K562 (cell line): ENCODE measurements around the gene METRNL. TPM values are rescaled to one million over a fixed set of nuclear protein-coding genes. Genes with fewer than 3 reads are reported as not detected.
A peak's percentile ranks its signal among the peaks of the same experiment; 100 is the strongest.

Experiments used
- ATAC-seq: fragments of 200-7000 bp; cut with Tn5 transposase; 3 replicates; pipeline ENCODE4 v1.9.1; 2020; ENCODE audit warnings: moderate library complexity
- BruUV-seq: library from RNA; stranded (reverse); fragments of 400-500 nt; replicated peaks from 2 replicates; lab custom pipeline; 2021; lab: Mats Ljungman, UMichigan
- CTCF ChIA-PET: fragments of 300-600 bp; formaldehyde crosslinking; extraction: SDS; loops from one replicate; lab custom pipeline; 2021; ENCODE audit warnings: low intra/inter-chr PET ratio; lab: Yijun Ruan, JAX
- POLR2A ChIA-PET: fragments of 300-600, 350-650 bp; sonication (Branson Sonifier 250); formaldehyde crosslinking; extraction: SDS; loops from one replicate; lab custom pipeline; 2021; ENCODE audit warnings: antibody characterized with exemption, inconsistent platforms; lab: Yijun Ruan, JAX
- DNase-seq, 4 experiments: peaks; one replicate each; pipeline versions ENCODE4 v3.0.0 to v3.0.0-alpha.2; 2011 to 2018; ENCODE audit warnings: low spot score in 3 of 4, mixed read lengths in 3 of 4; ENCODE audit errors: extremely low read depth in 1 of 4
- FAIRE-seq: peaks from 2 replicates; lab custom pipeline; 2011; peaks lifted over from hg19 to GRCh38; lab: Jason Lieb, UNC
- H2AFZ ChIP-seq: 2 replicates; pipeline ENCODE4 v1.6.0; 2011; ENCODE audit warnings: low read depth, low read length, control low read depth, inconsistent platforms
- H3K27ac ChIP-seq: fragments of 200-600 bp; 3 replicates; pipeline ENCODE4 v1.8.0; 2011; ENCODE audit warnings: low read depth, mild to moderate bottlenecking, control low read depth, inconsistent platforms, low read length, moderate library complexity, mixed read lengths; ENCODE audit errors: extremely low read depth
- H3K27me3 ChIP-seq, 2 experiments: fragments of 300-600 bp in 1 of 2; 2 replicates in 1 of 2; 3 replicates in 1 of 2; pipeline versions ENCODE4 v1.6.0 to v1.8.0; 2011; ENCODE audit warnings: inconsistent platforms in 2 of 2, low read length in 2 of 2, mild to moderate bottlenecking in 1 of 2, mixed read lengths in 1 of 2, moderate library complexity in 1 of 2; ENCODE audit not compliant: control insufficient read depth in 2 of 2, insufficient read depth in 2 of 2
- H3K36me3 ChIP-seq: fragments of 300-600 bp; 3 replicates; pipeline ENCODE4 v1.8.0; 2011; ENCODE audit warnings: mild to moderate bottlenecking, low read length, inconsistent platforms; ENCODE audit not compliant: control insufficient read depth, insufficient read depth
- H3K4me1 ChIP-seq, 2 experiments: fragments of 200-600 bp in 1 of 2; replicated peaks in 1 of 2; 2 replicates in 1 of 2; 3 replicates in 1 of 2; pipeline versions ENCODE4 v1.5.1 to v1.8.0; 2011; ENCODE audit warnings: inconsistent platforms in 2 of 2, low read length in 2 of 2, mild to moderate bottlenecking in 1 of 2, mixed read lengths in 1 of 2, moderate library complexity in 1 of 2; ENCODE audit not compliant: control insufficient read depth in 2 of 2, insufficient read depth in 2 of 2
- H3K4me2 ChIP-seq: 2 replicates; pipeline ENCODE4 v1.6.1; 2011; ENCODE audit warnings: low read length, control low read depth, inconsistent platforms, mixed read lengths; ENCODE audit not compliant: insufficient read depth
- H3K4me3 ChIP-seq: fragments of 200-600 bp; sonication (generic), shearing (Covaris generic); 2 replicates; pipeline ENCODE4 v1.5.1; 2016; ENCODE audit warnings: control low read depth, inconsistent platforms
- H3K79me2 ChIP-seq: fragments of 200-600 bp; 3 replicates; pipeline ENCODE4 v1.8.0; 2011; ENCODE audit warnings: low read length, inconsistent platforms; ENCODE audit not compliant: control insufficient read depth, insufficient read depth
- H3K9ac ChIP-seq, 2 experiments: 2 replicates each; pipeline versions ENCODE4 v1.6.0 to v1.6.1; 2011; ENCODE audit warnings: low read depth in 2 of 2, low read length in 2 of 2, control low read depth in 1 of 2, inconsistent platforms in 1 of 2, mild to moderate bottlenecking in 1 of 2, mixed read lengths in 1 of 2; ENCODE audit not compliant: insufficient read depth in 1 of 2
- H3K9me1 ChIP-seq: one replicate; pipeline ENCODE4 v1.6.0; 2011; ENCODE audit warnings: inconsistent platforms, mild to moderate bottlenecking, low read length, moderate library complexity; ENCODE audit not compliant: control insufficient read depth, insufficient read depth
- H3K9me3 ChIP-seq: replicated peaks from 2 replicates; pipeline ENCODE4 v1.5.1; 2011; ENCODE audit warnings: low read depth, low read length, inconsistent platforms; ENCODE audit not compliant: control insufficient read depth, insufficient read depth
- H4K20me1 ChIP-seq: replicated peaks from 2 replicates; pipeline ENCODE4 v1.6.1; 2011; ENCODE audit warnings: low read length, inconsistent platforms, mixed read lengths; ENCODE audit not compliant: control insufficient read depth, insufficient read depth
- NELFE ChIP-seq: IDR thresholded peaks from 2 replicates; pipeline ENCODE4 v1.6.1; 2011; ENCODE audit warnings: mild to moderate bottlenecking; ENCODE audit not compliant: insufficient read depth, insufficient read length
- TAL1 ChIP-seq: fragments of 450-650 bp; IDR thresholded peaks from 2 replicates; pipeline ENCODE4 v1.6.1; 2016; ENCODE audit warnings: mild to moderate bottlenecking
- WGBS: fragments of 100-300 bp; shearing (Covaris generic); methylation state at CpG from one replicate; pipeline ENCODE4 v1.1.6; 2016; ENCODE audit warnings: low coverage, mixed read lengths; ENCODE audit not compliant: insufficient coverage; ENCODE audit errors: missing lambda C conversion rate; 5-methylcytosine and 5-hydroxymethylcytosine counted together
- in situ Hi-C: fragments of 300-500 bp; cut with MboI; formaldehyde crosslinking; loops from 4 replicates; pipeline ENCODE4 v1.15.0; 2018; ENCODE audit warnings: inconsistent platforms, mixed read lengths
- intact Hi-C: fragments of 100-400 bp; cut with micrococcal nuclease; formaldehyde crosslinking; loops from 2 replicates; pipeline ENCODE4 v1.14.2; 2022
- polyA plus RNA-seq, 8 experiments: library from polyadenylated mRNA; depleted of rRNA in 4 of 8; stranded (reverse) in 5 of 8; unstranded in 3 of 8; fragments of >200 nt; fragmentation: Nextera tagmentation in 2 of 8; fragmentation: Illumina TruSeq in 1 of 8; extraction: Ambion mirVana in 2 of 8; extraction: Trizol in 1 of 8; gene quantifications; 2 replicates each; pipeline versions ENCODE4 v1.2.1 to v1.2.3, GENCODE V29; 2011 to 2014; ENCODE audit warnings: inconsistent platforms in 1 of 8, missing spikeins in 1 of 8
- total RNA-seq, 7 experiments: library from RNA; depleted of rRNA in 6 of 7; stranded (reverse); fragments of >200 nt in 6 of 7; fragmentation: Illumina TruSeq in 2 of 7; extraction: Trizol in 2 of 7; gene quantifications; 2 replicates each; pipeline versions ENCODE4 v1.2.1 to v1.2.3, GENCODE V29; 2011 to 2021; ENCODE audit warnings: low replicate concordance in 1 of 7
- TF ChIP-seq, protein P1 (sequence below): fragments of 250-450 bp; sonication (Bioruptor Pico); IDR thresholded peaks from 2 replicates; pipeline ENCODE4 v1.8.0; 2022; ENCODE audit warnings: moderate library complexity, mild to moderate bottlenecking, inconsistent platforms
- TF ChIP-seq, protein P2 (sequence below), 2 experiments: IDR thresholded peaks; 2 replicates each; pipeline ENCODE4 v1.6.1; 2011; ENCODE audit warnings: borderline replicate concordance in 1 of 2, control low read depth in 1 of 2, low read depth in 1 of 2, low read length in 1 of 2, mild to moderate bottlenecking in 1 of 2, mixed read lengths in 1 of 2, moderate library complexity in 1 of 2; ENCODE audit not compliant: insufficient read depth in 1 of 2, insufficient read length in 1 of 2, poor library complexity in 1 of 2, severe bottlenecking in 1 of 2; ENCODE audit errors: extremely low read depth in 1 of 2

METRNL gene
- total and polyA plus RNA-seq, 9 of the 15 experiments (the other 6 are each of a cell fraction or from before 2014, with no cell fraction given), result 0.17 to 31.8 (median 2.9) TPM

DNA sequence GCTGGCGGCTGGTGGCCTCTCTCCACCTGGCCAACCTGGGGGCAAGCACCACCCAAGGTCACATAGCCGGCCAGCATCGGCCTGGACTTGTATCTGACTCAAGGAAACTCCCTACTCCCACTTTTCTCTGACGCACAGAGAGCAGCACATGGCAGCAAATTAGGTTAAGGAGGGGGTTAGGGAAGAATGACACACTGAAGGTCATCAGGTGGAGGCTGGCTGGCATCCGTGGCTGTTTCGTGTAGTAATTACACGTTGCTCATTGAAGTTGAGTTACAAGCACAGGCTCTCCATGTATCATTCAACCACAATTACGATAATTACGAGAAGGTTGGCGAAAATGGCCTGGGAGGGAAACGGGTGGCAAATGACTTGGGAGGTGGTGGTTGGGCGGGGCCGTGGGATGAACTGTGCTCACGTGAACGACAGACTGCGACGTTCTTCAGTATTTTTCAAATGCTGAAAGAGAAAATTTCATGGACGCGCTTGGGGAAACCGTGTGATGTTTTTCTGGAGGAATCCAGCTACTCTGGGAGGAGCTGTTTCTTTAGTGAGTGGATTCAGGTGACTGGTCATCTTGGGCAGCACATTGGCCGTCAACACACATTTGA, 4.0 kb upstream of the METRNL start:
- 55% methylated on average over 21 of the region's 21 CpGs for WGBS
- no peak for ATAC-seq
- TF ChIP-seq TAL1, result no peak
- TF ChIP-seq, protein P1, sequence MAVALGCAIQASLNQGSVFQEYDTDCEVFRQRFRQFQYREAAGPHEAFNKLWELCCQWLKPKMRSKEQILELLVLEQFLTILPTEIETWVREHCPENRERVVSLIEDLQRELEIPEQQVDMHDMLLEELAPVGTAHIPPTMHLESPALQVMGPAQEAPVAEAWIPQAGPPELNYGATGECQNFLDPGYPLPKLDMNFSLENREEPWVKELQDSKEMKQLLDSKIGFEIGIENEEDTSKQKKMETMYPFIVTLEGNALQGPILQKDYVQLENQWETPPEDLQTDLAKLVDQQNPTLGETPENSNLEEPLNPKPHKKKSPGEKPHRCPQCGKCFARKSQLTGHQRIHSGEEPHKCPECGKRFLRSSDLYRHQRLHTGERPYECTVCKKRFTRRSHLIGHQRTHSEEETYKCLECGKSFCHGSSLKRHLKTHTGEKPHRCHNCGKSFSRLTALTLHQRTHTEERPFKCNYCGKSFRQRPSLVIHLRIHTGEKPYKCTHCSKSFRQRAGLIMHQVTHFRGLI (CRISPR knock-in tag), result no peak
- TF ChIP-seq, protein P2, sequence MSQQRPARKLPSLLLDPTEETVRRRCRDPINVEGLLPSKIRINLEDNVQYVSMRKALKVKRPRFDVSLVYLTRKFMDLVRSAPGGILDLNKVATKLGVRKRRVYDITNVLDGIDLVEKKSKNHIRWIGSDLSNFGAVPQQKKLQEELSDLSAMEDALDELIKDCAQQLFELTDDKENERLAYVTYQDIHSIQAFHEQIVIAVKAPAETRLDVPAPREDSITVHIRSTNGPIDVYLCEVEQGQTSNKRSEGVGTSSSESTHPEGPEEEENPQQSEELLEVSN (IDR thresholded peaks at IDR 0.05; ENCODE audit: borderline replicate concordance in 1 of 2, extremely low read depth in 1 of 2, insufficient read depth in 1 of 2, insufficient read length in 1 of 2, low read depth in 1 of 2, low read length in 1 of 2, poor library complexity in 1 of 2, severe bottlenecking in 1 of 2), result peak in 1 of 2 experiments; percentile 34
- no peak for TF ChIP-seq NELFE
- Histone ChIP-seq H3K36me3 (no peaks in the 10 kb centered on the region), H3K4me2 (no peak overlapping the region), H2AFZ (no peak overlapping the region), H3K4me3 (no peak overlapping the region), H3K9ac (peak overlapping the region in 1 of 2 experiments; percentile 47; a peak in 1 of 4 replicates), H3K79me2 (peaks cover 3% of the 10 kb centered on the region; the same call in 1 of the 3 replicates), H3K4me1 (peaks cover 16 to 73% of the 10 kb centered on the region in 2 experiments), H3K9me1 (no peaks in the 10 kb centered on the region), H3K9me3 (no peaks in the 10 kb centered on the region), H3K27ac (no peak overlapping the region), H4K20me1 (no peaks in the 10 kb centered on the region), H3K27me3 (peaks cover 0 to 5% of the 10 kb centered on the region in 2 experiments; a peak in 1 of 5 replicates)
- POLR2A ChIA-PET, result no interaction called here
- no TSS peak for BruUV-seq
- FAIRE-seq, result peak; percentile 6
- intact Hi-C loops, result no loop called here
- DNase-seq, result no peak
- in situ Hi-C loops, result no loop called here
- CTCF ChIA-PET, result no interaction called here
